DND-41 (cell line): Measurements from ENCODE around the gene BOD1.

Source experiments
- ATAC-seq: fragments of 200-7000 bp; cut with Tn5 transposase; 3 replicates; pipeline ENCODE4 v1.9.1; 2021; ENCODE audit warnings: low read depth; ENCODE audit not compliant: insufficient read depth
- DNase-seq: peaks from one replicate; pipeline ENCODE4 v3.0.0-alpha.2; 2020
- H2AFZ ChIP-seq: 2 replicates; pipeline ENCODE4 v1.6.0; 2012; ENCODE audit warnings: low read depth, low read length
- H3K27ac ChIP-seq: 2 replicates; pipeline ENCODE4 v1.5.1; 2012; ENCODE audit warnings: low read length, inconsistent platforms
- H3K27me3 ChIP-seq: fragments of 200-600 bp; sonication (generic); 2 replicates; pipeline ENCODE4 v1.6.0; 2012; ENCODE audit warnings: low read length, mild to moderate bottlenecking, inconsistent platforms; ENCODE audit not compliant: insufficient read depth, poor library complexity
- H3K36me3 ChIP-seq: 2 replicates; pipeline ENCODE4 v1.5.1; 2012; ENCODE audit warnings: low read length, inconsistent platforms; ENCODE audit not compliant: insufficient read depth
- H3K4me1 ChIP-seq: 2 replicates; pipeline ENCODE4 v1.5.1; 2012; ENCODE audit warnings: mild to moderate bottlenecking, low read length; ENCODE audit not compliant: insufficient read depth
- H3K4me2 ChIP-seq: 2 replicates; pipeline ENCODE4 v1.6.0; 2012; ENCODE audit warnings: mild to moderate bottlenecking, moderate library complexity, low read length, inconsistent platforms; ENCODE audit not compliant: insufficient read depth
- H3K4me3 ChIP-seq, 2 experiments: fragments of 200-600 bp in 1 of 2; shearing (Covaris generic) in 1 of 2; 2 replicates each; pipeline ENCODE4 v1.5.1; 2012 to 2016; ENCODE audit warnings: inconsistent platforms in 2 of 2, low read length in 2 of 2, mild to moderate bottlenecking in 2 of 2, low read depth in 1 of 2, moderate library complexity in 1 of 2
- H3K79me2 ChIP-seq: 2 replicates; pipeline ENCODE4 v1.6.0; 2012; ENCODE audit warnings: low read length, inconsistent platforms; ENCODE audit not compliant: insufficient read depth
- H3K9ac ChIP-seq: 2 replicates; pipeline ENCODE4 v1.6.0; 2012; ENCODE audit warnings: low read depth, mild to moderate bottlenecking, inconsistent platforms, low read length, moderate library complexity
- H3K9me3 ChIP-seq: 2 replicates; pipeline ENCODE4 v1.5.1; 2012; ENCODE audit warnings: low read length, moderate library complexity, mild to moderate bottlenecking, inconsistent platforms; ENCODE audit not compliant: insufficient read depth, severe bottlenecking
- H4K20me1 ChIP-seq: 2 replicates; pipeline ENCODE4 v1.6.0; 2012; ENCODE audit warnings: low read length; ENCODE audit not compliant: insufficient read depth
- CTCF ChIP-seq: IDR thresholded peaks from 2 replicates; pipeline ENCODE4 v1.5.1; 2012; ENCODE audit warnings: borderline replicate concordance, low read length, moderate library complexity, mild to moderate bottlenecking; ENCODE audit not compliant: poor library complexity, severe bottlenecking; ENCODE audit errors: extremely low read depth
- EZH2 ChIP-seq: IDR thresholded peaks from 3 replicates; pipeline ENCODE4 v1.6.1; 2012; ENCODE audit warnings: borderline replicate concordance, low read depth, mild to moderate bottlenecking, moderate library complexity, low read length, inconsistent platforms; ENCODE audit not compliant: severe bottlenecking

Gene BOD1

DNA sequence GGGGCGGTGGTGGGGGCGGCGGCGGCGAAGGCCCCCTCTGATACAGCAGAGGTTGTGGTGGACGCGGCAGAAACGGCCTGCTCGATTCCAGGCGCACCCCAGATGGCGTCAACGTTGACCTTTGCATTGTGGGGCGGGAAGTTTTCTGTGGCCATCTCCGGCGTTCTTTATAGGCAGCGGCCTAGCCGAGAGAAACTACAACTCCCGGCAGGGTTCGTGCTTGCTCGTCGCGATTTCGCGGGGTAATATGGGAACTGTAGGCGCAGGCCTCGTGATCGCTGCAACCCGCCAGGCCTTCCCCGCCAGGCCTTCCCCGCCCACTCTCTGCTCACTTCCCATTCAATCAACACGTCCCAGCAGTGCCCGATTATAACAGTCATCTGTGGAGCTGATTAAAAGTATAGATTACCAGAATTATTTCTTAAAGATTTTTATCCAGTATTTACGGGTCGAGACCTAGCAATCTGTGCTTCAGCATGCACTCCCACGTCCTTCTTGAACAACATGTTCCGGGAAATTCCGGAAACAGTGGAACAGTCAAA is at the start of gene BOD1:
Gene BOD1 (minus strand): TSS at position 74 of the 542 bp plus-strand sequence. CDS start 214 bp downstream, outside the sequence.
- Histone ChIP-seq H4K20me1 (peaks cover 42% of the 10 kb centered on the region), H3K4me1 (peaks cover 37% of the 10 kb centered on the region), H3K9ac (peak within 1 kb of the TSS; percentile 81), H3K27me3 (peaks cover 3% of the 10 kb centered on the region), H3K36me3 (peaks cover 36% of the 10 kb centered on the region), H3K79me2 (peaks cover 47% of the 10 kb centered on the region), H3K4me3 (peak within 1 kb of the TSS; percentile 42 to 76), H3K27ac (peak within 1 kb of the TSS; percentile 72), H2AFZ (peak within 1 kb of the TSS; percentile 90), H3K4me2 (peak within 1 kb of the TSS; percentile 81), H3K9me3 (no peaks in the 10 kb centered on the region)
- peak; percentile 95 for ATAC-seq
- DNase-seq, result peak; percentile 97
- TF ChIP-seq EZH2 (no peak), CTCF (no peak)

DNA sequence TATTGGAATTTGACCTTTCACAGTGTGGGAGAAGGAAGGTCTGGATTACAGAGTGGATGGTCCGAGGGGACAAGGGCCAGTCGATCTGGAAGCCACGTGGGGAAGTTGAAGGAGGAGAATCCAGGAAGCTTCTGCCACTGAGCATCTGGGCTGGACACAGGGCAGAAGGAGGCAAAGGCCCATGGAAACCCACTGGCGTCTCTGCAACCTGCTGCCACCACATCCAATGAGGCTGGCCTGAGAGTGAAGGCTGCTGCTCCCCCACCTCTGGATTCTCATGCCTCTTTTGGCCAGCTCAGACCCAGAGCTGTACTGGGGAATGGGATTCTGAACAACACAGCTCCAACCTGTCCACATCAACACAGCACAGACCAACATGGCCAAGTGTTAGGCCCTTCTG is 48.9 kb upstream of the BOD1 start:
- no peaks in the 10 kb centered on the region for H3K36me3 ChIP-seq
- no peak overlapping the region for H3K27ac ChIP-seq
- H3K4me2 ChIP-seq, result no peak overlapping the region
- no peaks in the 10 kb centered on the region for H3K4me1 ChIP-seq
- no peak overlapping the region for H3K4me3 ChIP-seq
- no peaks in the 10 kb centered on the region for H3K9me3 ChIP-seq
- no peak overlapping the region for H3K9ac ChIP-seq
- no peaks in the 10 kb centered on the region for H3K27me3 ChIP-seq
- H2AFZ ChIP-seq, result no peak overlapping the region
- no peak for ATAC-seq
- TF ChIP-seq CTCF (no peak), EZH2 (no peak)
- H4K20me1 ChIP-seq, result no peaks in the 10 kb centered on the region
- no peaks in the 10 kb centered on the region for H3K79me2 ChIP-seq
- no peak for DNase-seq

GRCh38 chr5:173664154-173664526 is 47.7 kb upstream of the BOD1 start:
- Histone ChIP-seq H3K4me1 (no peaks in the 10 kb centered on the region), H3K27ac (no peak overlapping the region), H3K9ac (no peak overlapping the region), H4K20me1 (no peaks in the 10 kb centered on the region), H3K36me3 (no peaks in the 10 kb centered on the region), H3K4me3 (no peak overlapping the region), H3K79me2 (no peaks in the 10 kb centered on the region), H3K9me3 (no peaks in the 10 kb centered on the region), H2AFZ (no peak overlapping the region), H3K4me2 (no peak overlapping the region), H3K27me3 (no peaks in the 10 kb centered on the region)
- ATAC-seq, result no peak
- no peak for DNase-seq
- TF ChIP-seq EZH2 (no peak), CTCF (no peak)
